NOMO-1 treated with dmso at 0.1 percent for 144 hours (cell line): ENCODE measurements around the gene SEC16A.

ENCODE experiments used
- DNase-seq: peaks from one replicate; lab custom pipeline; 2025; ENCODE audit not compliant: unreplicated experiment; lab: John Stamatoyannopoulos, UW

The SEC16A gene

DNA sequence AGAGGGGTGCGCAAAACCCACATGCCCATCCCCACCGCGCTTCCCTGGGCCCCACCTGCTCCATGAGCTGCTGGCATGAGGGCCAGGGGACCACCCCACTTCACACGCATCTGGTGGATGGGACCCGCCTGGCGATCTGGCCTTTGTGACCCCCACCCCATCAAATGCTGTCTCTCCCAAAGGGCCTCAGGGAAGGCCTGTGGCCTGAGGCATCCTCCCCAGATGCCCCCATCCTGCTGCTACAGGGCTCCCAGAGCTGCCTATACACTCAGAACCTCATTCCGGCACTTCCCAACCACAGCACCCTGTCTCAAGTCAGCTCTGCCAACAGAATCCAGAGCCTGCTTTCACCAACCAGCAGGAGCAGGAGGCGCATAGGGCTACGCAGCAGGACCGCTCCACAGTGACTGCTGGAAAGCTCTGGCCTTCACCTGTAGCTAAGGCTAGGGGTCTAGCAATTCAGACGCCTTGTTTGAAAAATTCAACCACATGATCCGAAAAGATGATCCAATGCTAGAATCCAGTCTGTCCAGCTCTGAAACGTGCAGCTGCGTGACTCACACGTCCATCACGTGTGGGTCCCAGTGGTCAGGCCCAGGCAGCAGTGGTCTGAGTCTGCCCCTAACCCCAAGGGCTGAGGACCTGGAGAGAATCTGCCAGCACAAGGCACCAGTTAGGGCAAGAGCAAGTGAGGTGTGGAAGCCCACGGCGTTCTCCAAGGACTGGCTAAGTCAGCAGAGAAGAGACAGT, 81.5 kb downstream of the SEC16A start:
- DNase-seq = no peak

DNA sequence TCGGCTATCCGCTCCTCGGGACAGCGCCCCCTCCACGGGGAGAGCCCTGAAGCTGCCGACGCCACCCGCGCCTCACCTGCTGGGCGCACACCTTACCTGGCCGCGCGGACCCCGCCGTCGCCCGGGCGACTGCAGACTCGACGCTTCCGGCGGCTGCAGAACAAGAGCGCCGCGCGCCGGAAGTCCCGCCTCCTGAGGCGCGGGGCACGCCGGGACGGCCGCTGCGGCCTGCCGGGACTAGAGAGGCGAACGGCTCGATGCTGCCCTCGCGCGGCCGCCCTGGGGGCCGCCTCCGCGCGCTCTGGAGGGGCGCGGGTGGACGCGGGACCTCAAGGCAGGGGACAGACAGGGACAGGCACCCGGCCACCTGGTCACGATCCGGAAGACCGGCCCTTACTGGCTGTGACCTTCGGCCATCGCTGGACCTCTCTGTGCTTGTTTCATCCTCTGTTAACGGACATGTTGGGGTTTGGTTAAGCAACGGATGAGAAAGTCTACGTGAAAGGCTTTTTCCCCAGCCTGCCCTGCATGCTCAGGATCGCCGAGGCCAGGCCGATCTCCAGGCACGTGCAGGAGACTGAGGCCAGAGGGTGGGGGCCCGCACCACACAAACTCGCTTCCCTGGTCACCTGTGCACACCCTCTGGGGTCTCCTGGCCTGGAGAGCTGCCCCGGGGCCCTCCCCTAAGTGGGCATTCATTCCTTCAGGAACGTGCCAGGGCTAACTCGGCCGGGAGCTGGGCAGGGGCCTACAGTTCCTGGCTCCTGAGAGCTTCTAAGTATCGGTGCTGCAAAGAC, 82.6 kb downstream of the SEC16A start, which contains the start of gene SNAPC4:
Gene SNAPC4, minus strand, starts transcription at position 133 of the 797 bp plus-strand sequence. CDS start 1,742 bp downstream, outside the sequence.
- DNase-seq = peak; percentile 89

DNA sequence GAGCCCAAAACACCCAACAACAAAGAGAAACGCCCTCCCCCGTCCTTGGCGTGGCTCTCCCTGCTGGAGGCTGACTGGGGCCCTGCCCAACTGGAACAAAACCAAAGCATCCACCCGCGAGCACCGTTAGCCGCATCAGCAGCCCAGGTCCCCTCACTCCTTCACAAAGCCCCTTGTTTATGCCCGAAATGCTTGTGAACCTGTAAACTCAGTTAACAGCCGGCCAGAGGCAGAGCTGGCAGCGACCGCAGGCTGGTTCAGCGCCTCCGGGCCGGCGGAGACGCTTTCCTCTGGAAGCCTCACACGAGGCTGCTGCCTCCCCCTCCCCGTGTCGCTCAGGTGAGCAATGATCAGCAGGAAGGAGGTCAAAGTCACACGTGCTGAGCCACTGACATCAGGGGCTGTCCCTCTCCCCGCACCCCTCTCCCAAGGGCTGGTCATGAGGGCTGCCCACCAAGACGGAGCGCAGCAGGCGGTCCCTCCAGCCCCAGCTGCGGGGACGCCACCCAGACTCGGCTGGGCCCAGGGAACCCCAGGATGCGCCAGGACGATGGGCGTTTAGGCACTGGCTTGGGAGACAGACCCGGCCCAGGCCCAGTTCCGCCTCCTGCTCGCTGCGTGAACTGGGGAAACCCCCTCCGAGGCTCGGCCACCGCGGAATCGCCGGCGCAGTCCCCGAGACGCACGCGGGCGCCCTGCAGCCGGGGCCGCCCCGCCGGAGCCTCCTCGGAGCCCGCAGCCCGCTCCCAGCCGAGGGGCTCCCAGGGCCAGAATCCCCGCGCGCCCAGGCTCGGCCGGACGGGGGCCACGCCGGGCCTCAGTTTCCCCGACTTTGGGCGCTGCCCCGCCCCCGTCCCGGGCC, 83.4 kb downstream of the SEC16A start:
- DNase-seq = no peak

DNA sequence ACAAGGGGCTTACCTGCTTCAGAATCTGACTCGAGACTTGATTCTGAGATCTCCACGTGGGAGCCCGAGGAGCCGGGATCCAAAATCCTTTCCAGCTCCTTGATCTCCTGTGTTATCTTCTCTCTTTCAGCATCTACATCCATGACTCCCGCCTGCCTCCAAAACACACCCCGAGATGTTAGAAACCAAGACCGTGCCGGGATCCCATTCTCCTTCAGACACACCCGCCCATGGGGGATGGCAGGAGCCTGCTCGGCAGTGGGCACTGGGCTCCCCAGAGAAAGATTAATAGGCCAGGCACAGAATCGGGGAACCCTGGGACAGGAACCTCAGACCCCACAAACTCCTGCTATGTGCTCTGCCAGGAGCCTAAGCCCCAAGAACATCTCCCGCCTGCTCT, 84.6 kb downstream of the SEC16A start:
- no peak for DNase-seq

DNA sequence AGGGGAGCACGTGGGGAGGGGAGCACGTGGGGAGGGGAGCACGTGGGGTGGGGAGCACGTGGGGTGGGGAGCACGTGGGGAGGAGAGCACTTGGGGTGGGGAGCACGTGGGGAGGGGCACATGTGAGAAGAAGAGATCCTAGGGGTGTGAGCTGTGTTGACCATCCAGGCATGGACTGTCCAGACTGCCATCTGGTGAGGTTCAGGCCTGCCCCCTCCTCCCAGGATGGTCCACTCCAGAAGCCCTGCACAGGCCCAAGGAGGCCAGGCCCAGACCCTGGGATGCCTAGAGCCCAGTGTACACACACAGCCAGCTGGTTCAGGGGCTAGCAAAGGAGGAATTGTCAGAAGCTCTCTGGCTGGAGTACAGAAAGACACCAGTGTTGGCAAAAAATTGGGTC, 85.2 kb downstream of the SEC16A start:
- no peak for DNase-seq

DNA sequence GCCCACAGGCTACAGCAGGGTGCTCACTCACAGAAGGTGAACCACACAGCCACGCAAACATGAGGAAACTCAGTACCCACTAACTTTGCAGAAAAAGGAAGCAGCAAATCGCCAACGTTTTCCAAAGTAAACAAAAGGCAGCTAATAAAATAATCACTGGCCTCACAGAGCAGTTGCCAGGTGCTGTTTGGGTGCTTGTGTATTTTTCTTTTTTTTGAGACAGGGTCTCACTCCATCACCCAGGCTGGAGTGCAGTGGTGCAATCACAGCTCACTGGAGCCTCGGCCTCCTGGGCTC, 86.7 kb downstream of the SEC16A start:
- no peak for DNase-seq

DNA sequence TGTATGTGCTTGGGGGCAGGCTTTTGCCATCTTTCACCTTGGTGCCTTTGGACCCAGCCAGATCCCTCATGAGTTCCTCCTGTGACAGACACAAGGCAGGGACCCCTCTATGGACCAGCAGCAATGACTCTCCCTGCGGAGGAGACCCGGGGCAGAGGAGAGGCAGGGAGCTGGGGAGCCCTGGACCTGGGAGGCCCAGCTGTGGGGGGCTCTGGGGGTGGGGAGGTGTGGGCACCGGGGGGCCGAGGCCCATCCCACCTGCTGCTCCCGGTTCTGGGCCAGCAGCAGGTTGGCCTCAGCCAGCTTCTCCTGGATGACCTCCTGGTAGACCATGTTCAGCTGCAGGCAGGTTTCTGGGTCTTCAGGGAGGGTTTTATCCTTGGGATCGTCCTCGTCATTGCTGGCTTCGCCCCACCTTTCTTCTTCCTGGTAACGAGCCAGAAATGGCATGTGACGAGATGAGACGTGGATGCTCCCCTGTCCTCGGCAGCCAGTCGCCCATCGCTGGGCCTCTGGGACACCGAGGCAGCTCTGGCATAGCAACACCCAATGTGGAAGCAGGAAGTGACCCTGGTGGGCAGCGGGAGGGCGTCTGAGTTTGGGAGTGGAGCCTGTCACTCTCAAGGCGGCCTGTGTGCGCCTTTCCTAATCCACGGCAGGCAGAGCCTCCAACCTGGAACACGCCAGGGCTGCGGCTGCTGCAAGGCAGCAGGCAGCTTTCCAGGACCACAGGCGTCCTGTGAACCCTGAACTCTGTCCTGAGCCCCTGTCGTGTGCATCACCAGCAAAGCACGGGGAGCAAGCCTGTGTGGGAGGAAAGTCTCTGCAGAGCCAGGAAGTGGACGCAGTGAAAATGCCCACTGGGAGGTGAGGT, 87.3 kb downstream of the SEC16A start:
- DNase-seq = no peak

DNA sequence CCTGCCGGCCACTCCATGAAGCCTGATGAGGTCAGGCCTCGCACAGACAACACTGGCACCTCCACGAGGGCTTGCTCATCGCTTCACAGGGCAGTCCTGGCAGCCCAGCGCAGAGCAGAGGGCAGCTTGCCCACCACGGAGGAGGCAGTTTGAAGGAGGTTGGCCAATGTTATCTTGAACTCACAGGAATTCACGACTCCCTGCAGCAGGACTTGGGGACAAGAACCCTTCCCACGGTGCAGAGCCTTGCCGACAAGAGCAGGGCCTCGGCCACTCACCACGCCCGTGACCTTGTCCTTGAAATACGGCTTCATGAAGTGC, 87.9 kb downstream of the SEC16A start:
- DNase-seq = no peak

DNA sequence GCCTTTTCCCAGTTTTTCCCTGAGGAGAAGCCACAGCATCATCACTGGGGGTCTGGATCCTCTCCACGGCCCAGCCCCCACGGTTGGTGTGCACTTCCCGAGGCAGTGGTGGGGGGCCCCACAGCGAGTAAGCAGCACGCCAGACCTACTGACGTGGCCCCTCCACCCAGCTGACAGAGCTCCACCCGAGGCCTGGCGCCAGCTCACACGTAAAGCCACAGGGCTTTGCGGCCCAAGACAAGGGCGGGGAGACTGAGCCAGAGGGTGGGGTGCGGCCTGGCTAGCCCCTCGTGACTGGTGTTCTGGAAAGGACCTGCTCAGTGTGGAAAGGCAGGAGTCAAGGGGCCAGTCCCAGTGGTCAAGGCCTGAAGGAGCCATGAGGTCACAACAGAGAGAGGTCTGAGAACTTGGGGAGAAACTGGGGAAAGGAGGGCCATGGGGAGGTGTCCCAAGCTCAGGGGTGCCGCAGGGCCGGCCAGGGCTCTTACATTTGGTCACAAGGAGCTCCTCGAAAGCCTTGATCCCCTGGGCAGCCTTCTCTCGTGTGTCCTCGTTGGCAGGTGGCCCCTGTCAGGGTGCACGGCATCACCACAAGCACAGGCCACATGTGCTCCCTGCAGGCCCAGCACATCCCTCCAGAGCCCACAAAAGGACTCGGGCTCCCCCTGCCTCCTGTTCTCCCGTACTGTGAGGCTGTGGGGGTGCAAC, 88.4 kb downstream of the SEC16A start:
- DNase-seq = no peak

DNA sequence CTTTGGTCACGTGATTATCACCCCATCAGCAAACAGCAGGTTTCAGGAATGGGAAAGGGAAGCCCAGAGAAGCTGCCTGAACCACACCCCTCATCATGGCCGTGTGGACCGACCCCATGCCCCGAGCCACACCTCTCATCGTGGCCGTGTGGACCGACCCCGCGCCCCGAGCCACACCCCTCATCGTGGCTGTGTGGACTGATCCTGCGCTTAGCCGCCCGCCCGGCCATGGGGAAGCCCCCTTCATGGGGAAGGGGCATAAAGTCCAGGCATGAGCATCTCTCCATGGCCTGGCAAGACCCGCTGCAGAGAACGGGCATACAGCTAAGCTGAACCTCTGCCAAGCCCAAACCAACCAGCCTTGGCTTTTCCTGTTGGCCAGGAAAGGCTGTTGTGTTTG, 89.3 kb downstream of the SEC16A start:
- DNase-seq = no peak

DNA sequence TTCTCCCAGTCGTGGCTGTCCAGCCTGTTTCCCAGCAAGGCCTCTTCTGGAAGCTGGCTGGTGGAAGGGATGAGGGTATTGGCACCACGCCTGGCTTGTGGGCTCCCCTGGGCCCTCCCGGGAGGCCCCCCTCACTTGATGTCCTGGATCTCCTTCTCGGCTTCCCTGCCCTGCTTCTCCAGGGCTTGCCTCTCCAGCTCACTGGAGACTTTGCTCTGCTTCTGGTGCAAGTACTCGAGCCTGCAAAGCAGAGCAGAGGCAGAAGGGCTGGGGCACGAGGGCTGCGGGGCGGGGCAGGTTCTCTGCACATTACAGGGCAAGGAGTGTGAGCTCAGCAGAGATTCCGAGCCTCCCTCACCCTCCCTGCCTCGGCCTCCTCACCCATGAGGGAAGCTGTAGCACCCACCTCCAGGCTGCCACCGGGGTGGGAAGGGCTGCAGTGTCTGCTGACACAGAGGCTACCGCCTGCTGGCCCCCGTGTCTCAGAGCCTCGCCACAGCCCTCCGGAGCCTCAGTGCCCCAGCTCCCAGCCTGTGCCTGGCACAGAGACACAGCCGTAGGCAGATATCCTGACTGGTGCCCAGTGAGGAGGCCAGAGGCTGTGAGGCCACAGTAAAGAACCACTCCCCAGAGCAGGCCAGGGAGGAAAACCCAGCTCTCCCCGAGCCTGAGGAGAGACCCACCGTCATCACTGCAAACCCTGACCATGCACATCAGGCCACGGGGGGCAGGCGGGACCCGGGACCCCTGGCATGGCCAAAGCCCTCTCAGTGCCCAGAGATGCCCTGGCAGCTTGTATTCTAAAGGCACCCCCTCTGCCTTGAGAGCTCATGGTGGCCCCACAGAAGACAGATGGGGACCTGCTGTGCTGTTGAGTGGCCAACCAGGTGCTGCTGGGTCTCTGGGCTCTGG, 90.0 kb downstream of the SEC16A start:
- no peak for DNase-seq

DNA sequence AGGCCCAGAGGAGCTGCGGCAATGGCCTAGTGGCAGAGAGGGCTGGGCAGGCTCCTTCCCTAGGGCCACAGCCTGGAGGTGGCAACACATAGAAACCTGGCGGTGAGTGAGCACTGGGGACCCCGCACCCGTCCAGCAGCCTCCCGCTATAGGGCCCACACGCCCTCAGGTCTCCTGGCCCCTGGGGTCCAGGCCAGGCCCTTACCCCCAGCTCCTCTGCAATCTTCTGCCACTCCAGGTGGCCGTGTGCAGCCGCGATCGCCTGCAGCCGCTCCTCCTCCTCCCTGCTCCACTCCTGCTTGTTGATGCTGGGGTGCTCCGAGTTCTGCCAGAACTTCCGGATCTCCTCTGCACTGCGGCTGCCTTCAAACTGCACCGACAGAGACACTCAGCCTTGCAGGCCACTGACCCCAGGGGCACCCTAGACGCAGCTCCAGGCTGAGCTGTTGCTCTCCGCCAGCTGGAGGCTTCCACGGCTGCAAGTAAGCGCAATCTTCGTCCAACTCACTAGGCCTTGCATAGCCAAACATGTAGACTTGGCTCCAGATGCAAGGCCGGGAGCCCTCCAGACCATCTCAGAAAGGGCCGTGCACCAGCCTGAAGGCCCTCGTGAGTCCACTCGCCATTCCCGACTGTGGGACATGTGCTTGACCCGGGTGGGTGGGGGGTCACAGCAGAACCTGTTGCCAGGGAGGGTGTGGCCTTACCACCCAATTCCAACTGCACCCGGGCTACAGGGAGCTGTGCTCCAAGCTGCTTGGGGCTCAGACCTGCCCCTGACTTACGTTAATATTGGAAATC, 90.9 kb downstream of the SEC16A start:
- no peak for DNase-seq
